IPS-15b (cell line): ENCODE results near the gene ISM1.

Experiments used
- H3K27me3 ChIP-seq: one replicate; pipeline ENCODE4 v1.6.1; 2013; ENCODE audit warnings: low read length; ENCODE audit not compliant: control insufficient read depth, insufficient read depth
- H3K36me3 ChIP-seq: one replicate; pipeline ENCODE4 v1.6.1; 2013; ENCODE audit warnings: low read length; ENCODE audit not compliant: control insufficient read depth, insufficient read depth
- H3K4me1 ChIP-seq: one replicate; pipeline ENCODE4 v1.6.1; 2013; ENCODE audit warnings: mild to moderate bottlenecking, low read length; ENCODE audit not compliant: control insufficient read depth, insufficient read depth
- H3K4me3 ChIP-seq: one replicate; pipeline ENCODE4 v1.5.1; 2013; ENCODE audit warnings: low read depth, low read length
- H3K9ac ChIP-seq: one replicate; pipeline ENCODE4 v1.6.1; 2013; ENCODE audit warnings: low read depth, mild to moderate bottlenecking, low read length
- H3K9me3 ChIP-seq: one replicate; pipeline ENCODE4 v1.6.1; 2013; ENCODE audit warnings: mild to moderate bottlenecking, low read length; ENCODE audit not compliant: control insufficient read depth, insufficient read depth

Gene ISM1

GRCh38 chr20:13245250-13245723, 24.2 kb downstream of the ISM1 start:
- Histone ChIP-seq H3K4me3 (no peak overlapping the region), H3K36me3 (no peaks in the 10 kb centered on the region), H3K9me3 (no peaks in the 10 kb centered on the region), H3K9ac (no peak overlapping the region), H3K4me1 (no peaks in the 10 kb centered on the region), H3K27me3 (no peaks in the 10 kb centered on the region)

- Histone ChIP-seq H3K27me3 (no peaks in the 10 kb centered on the region), H3K9ac (no peak overlapping the region), H3K4me1 (no peaks in the 10 kb centered on the region), H3K36me3 (no peaks in the 10 kb centered on the region), H3K4me3 (no peak overlapping the region), H3K9me3 (no peaks in the 10 kb centered on the region)
These were observed 28.2 kb downstream of the ISM1 start for GRCh38 chr20:13249118-13249797.

GRCh38 chr20:13249798-13250170, 28.7 kb downstream of the ISM1 start:
- no peaks in the 10 kb centered on the region for H3K36me3 ChIP-seq
- H3K4me3 ChIP-seq = no peak overlapping the region
- H3K9me3 ChIP-seq = no peaks in the 10 kb centered on the region
- H3K9ac ChIP-seq = no peak overlapping the region
- H3K27me3 ChIP-seq = no peaks in the 10 kb centered on the region
- no peaks in the 10 kb centered on the region for H3K4me1 ChIP-seq

DNA sequence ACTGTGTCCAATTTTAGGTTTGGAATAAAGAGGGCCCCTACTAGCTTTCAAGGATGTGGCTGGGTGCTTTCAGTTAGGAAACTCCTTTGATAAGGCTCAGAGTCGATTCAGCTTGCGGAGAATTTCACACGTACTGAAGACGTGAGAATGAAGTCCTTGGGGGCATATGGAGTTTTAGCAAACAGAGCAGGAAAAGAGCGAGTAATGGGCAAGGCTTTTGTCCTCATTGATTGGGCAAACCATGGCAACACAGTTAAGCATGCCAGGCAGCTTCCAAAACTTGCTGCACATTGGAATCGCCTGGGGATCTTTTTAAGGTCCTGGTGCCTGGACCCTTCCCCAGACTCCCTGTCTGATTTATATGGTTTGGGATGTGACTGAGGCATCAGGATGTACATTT, 29.2 kb downstream of the ISM1 start:
- Histone ChIP-seq H3K36me3 (no peaks in the 10 kb centered on the region), H3K9ac (no peak overlapping the region), H3K9me3 (no peaks in the 10 kb centered on the region), H3K4me3 (no peak overlapping the region), H3K4me1 (no peaks in the 10 kb centered on the region), H3K27me3 (no peaks in the 10 kb centered on the region)

DNA sequence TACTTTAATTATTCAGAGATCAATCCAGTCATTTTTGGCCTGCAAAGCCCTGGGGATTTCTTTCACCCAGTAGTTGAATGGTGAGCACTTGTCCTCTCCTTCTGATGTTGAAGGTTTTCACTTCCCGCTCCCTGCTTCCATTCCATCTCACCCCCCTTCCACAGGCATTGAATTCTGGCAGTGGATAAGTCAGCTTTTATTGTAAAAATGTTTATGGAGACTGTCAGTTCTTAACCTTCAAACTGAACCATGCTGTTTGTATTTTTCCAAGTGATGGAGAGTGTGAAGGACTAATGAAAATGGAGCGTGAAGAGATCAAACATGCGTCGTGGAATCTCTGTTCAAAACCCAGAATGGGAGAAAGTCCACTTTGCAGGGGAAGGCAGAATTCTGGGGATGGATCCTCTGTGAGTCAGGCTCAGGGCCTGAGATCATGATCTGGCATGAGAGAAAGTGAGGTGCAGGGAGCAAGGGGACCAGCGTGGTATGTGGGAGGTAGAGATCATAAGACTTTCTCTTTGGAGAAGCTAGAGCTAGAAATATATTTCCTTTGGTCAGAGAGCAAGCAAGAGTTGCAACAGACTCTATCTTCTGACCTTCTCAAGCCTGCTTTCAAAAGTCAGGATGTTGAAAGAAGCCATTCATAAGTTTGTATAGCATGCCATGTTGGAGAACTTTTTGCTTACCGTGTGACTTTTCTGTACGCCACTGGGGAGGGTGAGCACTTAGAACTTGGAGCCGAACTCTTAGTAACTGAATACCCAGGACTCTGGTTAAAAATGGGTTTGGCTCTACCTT, 30.2 kb downstream of the ISM1 start:
- Histone ChIP-seq H3K36me3 (no peaks in the 10 kb centered on the region), H3K9me3 (no peaks in the 10 kb centered on the region), H3K4me3 (no peak overlapping the region), H3K27me3 (no peaks in the 10 kb centered on the region), H3K4me1 (no peaks in the 10 kb centered on the region), H3K9ac (no peak overlapping the region)

DNA sequence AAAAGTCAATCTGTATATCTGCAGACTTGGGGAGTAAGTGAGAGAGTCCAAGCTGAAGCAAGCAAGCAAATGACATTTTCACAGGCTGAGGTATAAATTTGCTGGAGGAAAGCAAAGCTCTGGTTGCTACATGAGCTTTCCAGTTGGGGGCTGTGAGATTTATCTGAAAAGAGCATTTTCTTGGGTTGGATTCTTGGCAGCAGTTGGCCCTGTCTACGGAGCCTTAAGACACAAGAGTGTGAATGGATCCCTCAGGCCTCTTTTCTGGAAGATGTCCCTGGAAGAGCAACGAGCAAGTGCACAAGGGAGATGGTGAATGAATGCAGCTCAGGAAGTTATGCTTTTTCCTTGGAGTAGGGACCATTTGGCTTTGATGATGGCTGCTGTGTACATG, 30.8 kb downstream of the ISM1 start:
- H3K9ac ChIP-seq = no peak overlapping the region
- H3K4me3 ChIP-seq = no peak overlapping the region
- no peaks in the 10 kb centered on the region for H3K27me3 ChIP-seq
- no peaks in the 10 kb centered on the region for H3K36me3 ChIP-seq
- no peaks in the 10 kb centered on the region for H3K9me3 ChIP-seq
- no peaks in the 10 kb centered on the region for H3K4me1 ChIP-seq

DNA sequence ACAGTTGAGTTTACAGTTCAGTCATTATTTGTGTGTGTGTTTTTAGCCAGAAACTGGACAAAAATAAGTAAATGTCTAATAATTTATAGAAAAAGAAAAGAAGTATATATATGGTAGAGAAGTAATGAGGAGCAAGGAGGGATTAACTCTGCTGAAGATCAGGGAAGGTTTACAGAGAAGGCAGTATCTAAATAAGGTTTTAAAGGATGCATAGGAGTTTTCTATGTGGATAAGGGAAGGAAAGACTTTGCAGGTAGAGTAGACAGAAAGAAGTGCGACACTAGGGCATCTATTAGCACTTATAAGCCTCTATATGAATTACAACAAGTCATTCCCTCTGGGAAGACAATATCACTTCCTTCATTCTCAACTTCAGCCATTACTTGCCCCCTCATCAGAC, 34.3 kb downstream of the ISM1 start:
- no peaks in the 10 kb centered on the region for H3K4me1 ChIP-seq
- H3K27me3 ChIP-seq = no peaks in the 10 kb centered on the region
- no peak overlapping the region for H3K9ac ChIP-seq
- no peak overlapping the region for H3K4me3 ChIP-seq
- no peaks in the 10 kb centered on the region for H3K9me3 ChIP-seq
- no peaks in the 10 kb centered on the region for H3K36me3 ChIP-seq

DNA sequence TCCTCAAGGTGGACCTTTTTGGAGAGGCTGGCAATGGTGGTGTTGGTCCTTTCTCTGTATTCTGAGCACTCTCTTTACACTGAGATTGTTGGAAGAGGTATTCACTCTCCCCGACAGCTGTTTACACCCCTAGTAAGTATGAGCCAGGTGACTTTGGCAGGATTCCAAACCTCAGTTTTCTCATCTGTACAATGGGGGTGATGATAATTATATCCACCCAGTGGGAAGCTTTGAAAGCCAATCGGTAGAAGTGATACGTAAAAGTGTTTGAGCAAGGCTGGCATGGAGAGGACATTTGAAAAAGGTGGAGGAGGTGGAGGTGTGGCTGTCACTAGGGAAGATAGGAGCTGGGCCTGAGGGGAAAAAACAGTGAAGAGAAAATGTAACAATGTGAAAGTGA, 35.5 kb downstream of the ISM1 start:
- no peaks in the 10 kb centered on the region for H3K9me3 ChIP-seq
- H3K4me3 ChIP-seq = no peak overlapping the region
- H3K36me3 ChIP-seq = no peaks in the 10 kb centered on the region
- H3K27me3 ChIP-seq = no peaks in the 10 kb centered on the region
- H3K4me1 ChIP-seq = no peaks in the 10 kb centered on the region
- H3K9ac ChIP-seq = no peak overlapping the region

- Histone ChIP-seq H3K4me1 (no peaks in the 10 kb centered on the region), H3K9ac (no peak overlapping the region), H3K4me3 (no peak overlapping the region), H3K9me3 (no peaks in the 10 kb centered on the region), H3K27me3 (no peaks in the 10 kb centered on the region), H3K36me3 (no peaks in the 10 kb centered on the region)
These were observed 38.8 kb downstream of the ISM1 start for GRCh38 chr20:13259921-13260320.

DNA sequence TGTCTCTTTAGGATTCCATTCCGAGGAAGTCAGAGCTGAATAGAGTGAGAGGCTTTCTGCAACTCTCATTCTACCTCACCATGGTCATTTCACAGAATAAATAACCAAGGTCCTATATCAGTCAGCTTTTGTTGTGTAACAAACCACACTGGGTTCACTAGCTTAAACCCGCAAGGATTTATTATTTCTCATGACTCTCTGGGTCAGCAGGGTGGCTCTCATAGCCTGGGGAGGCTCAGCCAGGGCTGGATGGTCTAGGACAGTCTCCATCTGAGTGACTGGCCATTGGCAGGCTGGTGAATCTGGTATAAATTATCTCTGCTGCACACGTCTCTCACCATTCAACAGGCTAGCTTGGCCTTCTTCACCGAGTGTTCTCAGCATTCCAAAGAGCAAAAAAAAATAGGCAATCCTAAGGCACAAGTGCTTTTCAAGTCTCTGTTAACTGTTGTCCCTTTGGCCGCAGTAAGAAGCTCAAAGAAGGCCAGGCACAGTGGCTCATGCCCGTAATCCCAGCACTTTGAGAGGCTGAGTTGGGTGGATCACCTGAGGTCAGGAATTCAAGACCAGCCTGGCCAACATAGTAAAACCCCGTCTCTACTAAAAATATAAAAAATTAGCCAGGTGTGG, 39.7 kb downstream of the ISM1 start:
- H3K36me3 ChIP-seq = no peaks in the 10 kb centered on the region
- no peaks in the 10 kb centered on the region for H3K4me1 ChIP-seq
- no peaks in the 10 kb centered on the region for H3K27me3 ChIP-seq
- no peaks in the 10 kb centered on the region for H3K9me3 ChIP-seq
- no peak overlapping the region for H3K9ac ChIP-seq
- no peak overlapping the region for H3K4me3 ChIP-seq

DNA sequence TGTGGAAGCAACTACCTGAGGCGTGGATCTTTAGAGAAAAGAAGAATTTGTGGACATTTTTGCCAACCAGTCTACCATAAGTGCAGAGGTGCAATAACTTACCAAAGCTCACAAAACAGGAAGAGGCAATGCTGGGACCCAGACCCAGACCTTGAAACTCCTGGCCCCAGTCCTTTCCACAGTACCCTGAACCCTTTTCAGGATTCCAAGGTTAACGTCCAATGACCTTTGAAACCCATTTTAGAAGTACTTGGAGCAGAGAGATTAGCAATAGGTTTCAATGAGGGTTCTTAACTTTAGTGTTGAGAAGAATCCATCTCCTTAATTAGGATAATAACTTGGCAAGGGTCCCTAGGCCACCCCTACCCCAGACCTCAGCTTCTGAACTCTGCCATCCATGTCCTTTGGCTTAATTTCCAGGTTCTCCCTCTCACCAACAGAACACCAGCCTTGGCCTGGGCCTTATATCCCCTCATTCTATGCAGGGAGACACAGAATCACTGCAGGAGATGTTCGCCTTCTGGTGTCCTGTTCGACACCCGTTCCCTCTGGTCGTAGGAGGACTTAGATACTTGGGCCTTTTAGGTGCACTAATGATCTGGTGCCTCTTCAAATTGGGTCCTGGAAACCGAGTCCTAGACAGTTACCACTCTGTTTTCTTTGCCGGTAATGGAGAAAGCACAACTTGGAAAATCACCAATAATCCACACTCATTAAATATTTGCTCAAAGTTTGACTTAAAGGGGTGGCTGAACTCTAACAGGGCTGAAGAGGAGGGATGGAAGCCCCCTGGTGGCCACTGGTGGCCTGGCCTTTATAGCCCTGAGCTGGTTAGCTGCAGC, 40.6 kb downstream of the ISM1 start:
- Histone ChIP-seq H3K4me1 (no peaks in the 10 kb centered on the region), H3K27me3 (no peaks in the 10 kb centered on the region), H3K4me3 (no peak overlapping the region), H3K36me3 (no peaks in the 10 kb centered on the region), H3K9ac (no peak overlapping the region), H3K9me3 (no peaks in the 10 kb centered on the region)
